ENCODE measurements around the gene DCAF6.

The DCAF6 gene

GRCh38 chr1:168042362-168042761 lies 105.9 kb downstream of the DCAF6 start:
- H3K27ac ChIP-seq (ENCODE audit: low read length): no peak overlapping the region
- TF ChIP-seq EZH2phosphoT487 (IDR thresholded peaks at IDR 0.05; ENCODE audit: low read depth): no peak
- no peak for TF ChIP-seq CTCF (IDR thresholded peaks at IDR 0.05; ENCODE audit: low read depth, low read length)
- no peaks in the 10 kb centered on the region for H3K9me3 ChIP-seq (ENCODE audit: insufficient read depth, low read length)
- H2AFZ ChIP-seq (ENCODE audit: low read depth, low read length): no peak overlapping the region
- H4K20me1 ChIP-seq (ENCODE audit: insufficient read depth, low read length): no peaks in the 10 kb centered on the region
- H3K9ac ChIP-seq (ENCODE audit: low read length): no peak overlapping the region
- H3K79me2 ChIP-seq (ENCODE audit: low read length): no peaks in the 10 kb centered on the region
- no peaks in the 10 kb centered on the region for H3K4me1 ChIP-seq (ENCODE audit: low read length)
- H3K27me3 ChIP-seq (ENCODE audit: low read depth, low read length): no peaks in the 10 kb centered on the region
- no peak overlapping the region for H3K4me2 ChIP-seq (ENCODE audit: low read length)
- H3K4me3 ChIP-seq (ENCODE audit: low read length): no peak overlapping the region
- H3K36me3 ChIP-seq (replicated peaks; ENCODE audit: low read depth, low read length): peaks cover 24% of the 10 kb centered on the region

GRCh38 chr1:168045311-168045710 lies 108.8 kb downstream of the DCAF6 start:
- H3K9me3 ChIP-seq (ENCODE audit: insufficient read depth, low read length): no peaks in the 10 kb centered on the region
- H3K9ac ChIP-seq (ENCODE audit: low read length): no peak overlapping the region
- no peaks in the 10 kb centered on the region for H3K4me1 ChIP-seq (ENCODE audit: low read length)
- H3K27ac ChIP-seq (ENCODE audit: low read length): no peak overlapping the region
- H3K4me2 ChIP-seq (ENCODE audit: low read length): no peak overlapping the region
- H3K79me2 ChIP-seq (ENCODE audit: low read length): no peaks in the 10 kb centered on the region
- no peaks in the 10 kb centered on the region for H4K20me1 ChIP-seq (ENCODE audit: insufficient read depth, low read length)
- peaks cover 24% of the 10 kb centered on the region for H3K36me3 ChIP-seq (replicated peaks; ENCODE audit: low read depth, low read length)
- TF ChIP-seq CTCF (IDR thresholded peaks at IDR 0.05; ENCODE audit: low read depth, low read length) (no peak), EZH2phosphoT487 (IDR thresholded peaks at IDR 0.05; ENCODE audit: low read depth) (no peak)
- H3K27me3 ChIP-seq (ENCODE audit: low read depth, low read length): no peaks in the 10 kb centered on the region
- no peak overlapping the region for H3K4me3 ChIP-seq (ENCODE audit: low read length)
- H2AFZ ChIP-seq (ENCODE audit: low read depth, low read length): no peak overlapping the region

- Histone ChIP-seq H4K20me1 (ENCODE audit: insufficient read depth, low read length) (no peaks in the 10 kb centered on the region), H3K4me2 (ENCODE audit: low read length) (no peak overlapping the region), H3K4me1 (ENCODE audit: low read length) (peaks cover 4% of the 10 kb centered on the region; the same call in 1 of the 2 replicates), H3K27ac (ENCODE audit: low read length) (no peak overlapping the region), H3K27me3 (ENCODE audit: low read depth, low read length) (no peaks in the 10 kb centered on the region), H2AFZ (ENCODE audit: low read depth, low read length) (no peak overlapping the region), H3K4me3 (ENCODE audit: low read length) (no peak overlapping the region), H3K9me3 (ENCODE audit: insufficient read depth, low read length) (no peaks in the 10 kb centered on the region), H3K36me3 (replicated peaks; ENCODE audit: low read depth, low read length) (peaks cover 7% of the 10 kb centered on the region), H3K79me2 (ENCODE audit: low read length) (no peaks in the 10 kb centered on the region), H3K9ac (ENCODE audit: low read length) (no peak overlapping the region)
- TF ChIP-seq CTCF (IDR thresholded peaks at IDR 0.05; ENCODE audit: low read depth, low read length): no peak
- TF ChIP-seq EZH2phosphoT487 (IDR thresholded peaks at IDR 0.05; ENCODE audit: low read depth): no peak
Observed at GRCh38 chr1:168050307-168050706, 113.8 kb downstream of the DCAF6 start.

- H3K4me2 ChIP-seq (ENCODE audit: low read length): no peak overlapping the region
- TF ChIP-seq CTCF (IDR thresholded peaks at IDR 0.05; ENCODE audit: low read depth, low read length): no peak
- no peak for TF ChIP-seq EZH2phosphoT487 (IDR thresholded peaks at IDR 0.05; ENCODE audit: low read depth)
- H3K4me1 ChIP-seq (ENCODE audit: low read length): peaks cover 4% of the 10 kb centered on the region; the same call in 1 of the 2 replicates
- H3K4me3 ChIP-seq (ENCODE audit: low read length): no peak overlapping the region
- no peak overlapping the region for H3K9ac ChIP-seq (ENCODE audit: low read length)
- H3K9me3 ChIP-seq (ENCODE audit: insufficient read depth, low read length): no peaks in the 10 kb centered on the region
- no peaks in the 10 kb centered on the region for H4K20me1 ChIP-seq (ENCODE audit: insufficient read depth, low read length)
- H3K36me3 ChIP-seq (replicated peaks; ENCODE audit: low read depth, low read length): peaks cover 7% of the 10 kb centered on the region
- H3K79me2 ChIP-seq (ENCODE audit: low read length): no peaks in the 10 kb centered on the region
- no peaks in the 10 kb centered on the region for H3K27me3 ChIP-seq (ENCODE audit: low read depth, low read length)
- no peak overlapping the region for H2AFZ ChIP-seq (ENCODE audit: low read depth, low read length)
- H3K27ac ChIP-seq (ENCODE audit: low read length): no peak overlapping the region
Observed at GRCh38 chr1:168050880-168051279, 114.4 kb downstream of the DCAF6 start.
